GM12864 (cell line): ENCODE results near the gene CCIN.

Experiments used
- DNase-seq: peaks from one replicate; pipeline ENCODE4 v3.0.0-alpha.2; 2011; ENCODE audit warnings: low read depth
- H3K4me3 ChIP-seq: 2 replicates; pipeline ENCODE4 v1.5.1; 2011; ENCODE audit warnings: mild to moderate bottlenecking, low read depth, low read length, control low read depth
- CTCF ChIP-seq: IDR thresholded peaks from 2 replicates; pipeline ENCODE4 v1.5.1; 2011; ENCODE audit warnings: low read depth, mild to moderate bottlenecking, moderate library complexity, low read length, control low read depth, inconsistent platforms; ENCODE audit errors: missing control alignments

CCIN gene

GRCh38 chr9:36145970-36146369 lies 23.2 kb upstream of the CCIN start:
- no peak overlapping the region for H3K4me3 ChIP-seq
- no peak for TF ChIP-seq CTCF
- no peak for DNase-seq

- no peak for TF ChIP-seq CTCF
These were observed 22.5 kb upstream of the CCIN start for GRCh38 chr9:36146651-36147050.

GRCh38 chr9:36147441-36148175 lies 21.6 kb upstream of the CCIN start:
- H3K4me3 ChIP-seq, result no peak overlapping the region
- DNase-seq, result no peak
- no peak for TF ChIP-seq CTCF

More at GRCh38 chr9:36146651-36147050, 22.5 kb upstream of the CCIN start:
- DNase-seq, result no peak
- H3K4me3 ChIP-seq, result no peak overlapping the region

- no peak for TF ChIP-seq CTCF
- DNase-seq, result peak; percentile 80
- no peak overlapping the region for H3K4me3 ChIP-seq
These were observed 20.7 kb upstream of the CCIN start for GRCh38 chr9:36148311-36149051.

- no peak for DNase-seq
- no peak overlapping the region for H3K4me3 ChIP-seq
- no peak for TF ChIP-seq CTCF
These were observed 20.0 kb upstream of the CCIN start for GRCh38 chr9:36149197-36149596.

GRCh38 chr9:36150574-36151315 lies 18.4 kb upstream of the CCIN start:
- H3K4me3 ChIP-seq, result peak overlapping the region; percentile 46; the same call in 1 of the 2 replicates
- TF ChIP-seq CTCF, result no peak
- DNase-seq, result no peak
